HepG2 (cell line): ENCODE measurements around the gene CA9. TPM values are rescaled to one million over a fixed set of nuclear protein-coding genes. Genes with fewer than 3 reads are reported as not detected.

ENCODE experiments used
- CBFB ChIP-seq: sonication (generic); formaldehyde crosslinking; IDR thresholded peaks from 2 replicates; pipeline ENCODE4 v1.4.0; 2020; ENCODE audit warnings: missing genetic modification reagents
- KAT7 ChIP-seq: IDR thresholded peaks from 2 replicates; pipeline ENCODE4 v1.6.1; 2018; ENCODE audit warnings: borderline replicate concordance, missing compliant biosample characterization
- MLLT10 ChIP-seq: sonication (generic); formaldehyde crosslinking; IDR thresholded peaks from 2 replicates; pipeline ENCODE4 v1.4.0; 2020; ENCODE audit warnings: missing genetic modification reagents
- MTF2 ChIP-seq: sonication (generic); formaldehyde crosslinking; IDR thresholded peaks from 2 replicates; pipeline ENCODE4 v1.5.0; 2020; ENCODE audit warnings: missing genetic modification reagents, borderline replicate concordance
- NFKB2 ChIP-seq: sonication (generic); formaldehyde crosslinking; IDR thresholded peaks from 2 replicates; pipeline ENCODE4 v1.4.0; 2020; ENCODE audit warnings: missing genetic modification reagents, borderline replicate concordance
- NR1H2 ChIP-seq: sonication (generic); formaldehyde crosslinking; IDR thresholded peaks from 2 replicates; pipeline ENCODE4 v1.8.1; 2022; ENCODE audit warnings: low read depth, missing genetic modification reagents, borderline replicate concordance
- NRL ChIP-seq: sonication (generic); formaldehyde crosslinking; IDR thresholded peaks from 2 replicates; pipeline ENCODE4 v1.5.0; 2020; ENCODE audit warnings: missing genetic modification reagents, mild to moderate bottlenecking, moderate library complexity, borderline replicate concordance
- RAD21 ChIP-seq: fragments of 450-650 bp; formaldehyde crosslinking; IDR thresholded peaks from 2 replicates; pipeline ENCODE4 v1.5.0; 2020; ENCODE audit warnings: mild to moderate bottlenecking
- SNAPC2 ChIP-seq: sonication (generic); formaldehyde crosslinking; IDR thresholded peaks from 2 replicates; pipeline ENCODE4 v1.8.1; 2022; ENCODE audit warnings: mild to moderate bottlenecking, missing genetic modification reagents
- THAP11 ChIP-seq: IDR thresholded peaks from 2 replicates; pipeline ENCODE4 v1.6.1; 2016; ENCODE audit warnings: missing biosample characterization, missing genetic modification reagents
- UBTF ChIP-seq: sonication (generic); formaldehyde crosslinking; IDR thresholded peaks from 2 replicates; pipeline ENCODE4 v1.4.0; 2020; ENCODE audit warnings: mild to moderate bottlenecking, missing genetic modification reagents
- ZNF274 ChIP-seq: sonication (generic); formaldehyde crosslinking; IDR thresholded peaks from 2 replicates; pipeline ENCODE4 v1.5.1; 2020; ENCODE audit warnings: mild to moderate bottlenecking, missing genetic modification reagents
- ZNF563 ChIP-seq: sonication (generic); formaldehyde crosslinking; IDR thresholded peaks from 2 replicates; pipeline ENCODE4 v1.8.0; 2022; ENCODE audit warnings: mild to moderate bottlenecking, moderate library complexity, missing genetic modification reagents
- ZNF709 ChIP-seq: sonication (generic); formaldehyde crosslinking; IDR thresholded peaks from 2 replicates; pipeline ENCODE4 v1.5.0; 2020; ENCODE audit warnings: mild to moderate bottlenecking, missing genetic modification reagents
- ZNF790 ChIP-seq: sonication (generic); formaldehyde crosslinking; IDR thresholded peaks from 2 replicates; pipeline ENCODE4 v1.8.0; 2022; ENCODE audit warnings: missing genetic modification reagents, mild to moderate bottlenecking, borderline replicate concordance
- ZSCAN22 ChIP-seq: sonication (generic); formaldehyde crosslinking; IDR thresholded peaks from 2 replicates; pipeline ENCODE4 v1.4.0; 2020; ENCODE audit warnings: mild to moderate bottlenecking, missing genetic modification reagents
- polyA plus RNA-seq, 8 experiments: library from polyadenylated mRNA; depleted of rRNA in 3 of 8; stranded (reverse) in 7 of 8; unstranded in 1 of 8; fragments of >200 nt; fragmentation: Illumina TruSeq in 4 of 8; extraction: Trizol in 4 of 8; gene quantifications; 2 replicates each; pipeline versions ENCODE4 v1.2.1 to v1.2.3, GENCODE V29; 2011 to 2016; ENCODE audit warnings: low read depth in 4 of 8, missing spikeins in 1 of 8, mixed read lengths in 1 of 8; ENCODE audit not compliant: insufficient read depth in 1 of 8
- total RNA-seq, 5 experiments: library from RNA; depleted of rRNA; stranded (reverse); fragments of >200 nt; fragmentation: Illumina TruSeq; extraction: Trizol; gene quantifications; 2 replicates each; pipeline ENCODE4 v1.2.3, GENCODE V29; 2016; ENCODE audit warnings: low read depth in 1 of 5
- TF ChIP-seq, protein P1 (sequence below): sonication (generic); formaldehyde crosslinking; IDR thresholded peaks from 2 replicates; pipeline ENCODE4 v1.9.0; 2022; ENCODE audit warnings: missing genetic modification reagents, mild to moderate bottlenecking, borderline replicate concordance
- TF ChIP-seq, protein P2 (sequence below): sonication (generic); formaldehyde crosslinking; IDR thresholded peaks from 2 replicates; pipeline ENCODE4 v1.4.0; 2020; ENCODE audit warnings: missing genetic modification reagents
- TF ChIP-seq, protein P3 (sequence below): sonication (generic); formaldehyde crosslinking; IDR thresholded peaks from 2 replicates; pipeline ENCODE4 v1.8.1; 2023; ENCODE audit warnings: mild to moderate bottlenecking, missing genetic modification reagents
- TF ChIP-seq, protein P4 (sequence below): IDR thresholded peaks from 2 replicates; pipeline ENCODE4 v1.4.0; 2020; ENCODE audit warnings: mild to moderate bottlenecking, missing genetic modification reagents

CA9 gene
- total and polyA plus RNA-seq, 2 of the 13 experiments (the other 11 are each of a cell fraction or from before 2014, with no cell fraction given), result 0.13 to 152 TPM

GRCh38 chr9:35646533-35647265 lies 27.0 kb upstream of the CA9 start (continued):
- TF ChIP-seq, protein P1, sequence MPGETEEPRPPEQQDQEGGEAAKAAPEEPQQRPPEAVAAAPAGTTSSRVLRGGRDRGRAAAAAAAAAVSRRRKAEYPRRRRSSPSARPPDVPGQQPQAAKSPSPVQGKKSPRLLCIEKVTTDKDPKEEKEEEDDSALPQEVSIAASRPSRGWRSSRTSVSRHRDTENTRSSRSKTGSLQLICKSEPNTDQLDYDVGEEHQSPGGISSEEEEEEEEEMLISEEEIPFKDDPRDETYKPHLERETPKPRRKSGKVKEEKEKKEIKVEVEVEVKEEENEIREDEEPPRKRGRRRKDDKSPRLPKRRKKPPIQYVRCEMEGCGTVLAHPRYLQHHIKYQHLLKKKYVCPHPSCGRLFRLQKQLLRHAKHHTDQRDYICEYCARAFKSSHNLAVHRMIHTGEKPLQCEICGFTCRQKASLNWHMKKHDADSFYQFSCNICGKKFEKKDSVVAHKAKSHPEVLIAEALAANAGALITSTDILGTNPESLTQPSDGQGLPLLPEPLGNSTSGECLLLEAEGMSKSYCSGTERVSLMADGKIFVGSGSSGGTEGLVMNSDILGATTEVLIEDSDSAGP (CRISPR knock-in tag), result peak; percentile 72; the same call in 1 of the 2 replicates
- TF ChIP-seq NFKB2, result peak; percentile 28; the same call in 1 of the 2 replicates
- TF ChIP-seq KAT7 (CRISPR knock-in tag), result peak; percentile 59; the same call in 1 of the 2 replicates
- peak; percentile 99 for TF ChIP-seq THAP11
- TF ChIP-seq NR1H2, result no peak
- no peak for TF ChIP-seq ZSCAN22
- TF ChIP-seq CBFB (CRISPR knock-in tag), result peak; percentile 75; the same call in 1 of the 2 replicates
- TF ChIP-seq, protein P2, sequence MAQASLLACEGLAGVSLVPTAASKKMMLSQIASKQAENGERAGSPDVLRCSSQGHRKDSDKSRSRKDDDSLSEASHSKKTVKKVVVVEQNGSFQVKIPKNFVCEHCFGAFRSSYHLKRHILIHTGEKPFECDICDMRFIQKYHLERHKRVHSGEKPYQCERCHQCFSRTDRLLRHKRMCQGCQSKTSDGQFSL (CRISPR knock-in tag), result no peak
- TF ChIP-seq ZNF709 (CRISPR knock-in tag), result peak; percentile 70
- TF ChIP-seq, protein P3, sequence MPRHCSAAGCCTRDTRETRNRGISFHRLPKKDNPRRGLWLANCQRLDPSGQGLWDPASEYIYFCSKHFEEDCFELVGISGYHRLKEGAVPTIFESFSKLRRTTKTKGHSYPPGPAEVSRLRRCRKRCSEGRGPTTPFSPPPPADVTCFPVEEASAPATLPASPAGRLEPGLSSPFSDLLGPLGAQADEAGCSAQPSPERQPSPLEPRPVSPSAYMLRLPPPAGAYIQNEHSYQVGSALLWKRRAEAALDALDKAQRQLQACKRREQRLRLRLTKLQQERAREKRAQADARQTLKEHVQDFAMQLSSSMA (CRISPR knock-in tag), result no peak; the same call in 1 of the 2 replicates
- no peak for TF ChIP-seq MLLT10 (CRISPR knock-in tag)
- peak; percentile 93 for TF ChIP-seq RAD21
- no peak for TF ChIP-seq ZNF274 (CRISPR knock-in tag)
- peak; percentile 66; the same call in 1 of the 2 replicates for TF ChIP-seq ZNF563
- TF ChIP-seq, protein P4, sequence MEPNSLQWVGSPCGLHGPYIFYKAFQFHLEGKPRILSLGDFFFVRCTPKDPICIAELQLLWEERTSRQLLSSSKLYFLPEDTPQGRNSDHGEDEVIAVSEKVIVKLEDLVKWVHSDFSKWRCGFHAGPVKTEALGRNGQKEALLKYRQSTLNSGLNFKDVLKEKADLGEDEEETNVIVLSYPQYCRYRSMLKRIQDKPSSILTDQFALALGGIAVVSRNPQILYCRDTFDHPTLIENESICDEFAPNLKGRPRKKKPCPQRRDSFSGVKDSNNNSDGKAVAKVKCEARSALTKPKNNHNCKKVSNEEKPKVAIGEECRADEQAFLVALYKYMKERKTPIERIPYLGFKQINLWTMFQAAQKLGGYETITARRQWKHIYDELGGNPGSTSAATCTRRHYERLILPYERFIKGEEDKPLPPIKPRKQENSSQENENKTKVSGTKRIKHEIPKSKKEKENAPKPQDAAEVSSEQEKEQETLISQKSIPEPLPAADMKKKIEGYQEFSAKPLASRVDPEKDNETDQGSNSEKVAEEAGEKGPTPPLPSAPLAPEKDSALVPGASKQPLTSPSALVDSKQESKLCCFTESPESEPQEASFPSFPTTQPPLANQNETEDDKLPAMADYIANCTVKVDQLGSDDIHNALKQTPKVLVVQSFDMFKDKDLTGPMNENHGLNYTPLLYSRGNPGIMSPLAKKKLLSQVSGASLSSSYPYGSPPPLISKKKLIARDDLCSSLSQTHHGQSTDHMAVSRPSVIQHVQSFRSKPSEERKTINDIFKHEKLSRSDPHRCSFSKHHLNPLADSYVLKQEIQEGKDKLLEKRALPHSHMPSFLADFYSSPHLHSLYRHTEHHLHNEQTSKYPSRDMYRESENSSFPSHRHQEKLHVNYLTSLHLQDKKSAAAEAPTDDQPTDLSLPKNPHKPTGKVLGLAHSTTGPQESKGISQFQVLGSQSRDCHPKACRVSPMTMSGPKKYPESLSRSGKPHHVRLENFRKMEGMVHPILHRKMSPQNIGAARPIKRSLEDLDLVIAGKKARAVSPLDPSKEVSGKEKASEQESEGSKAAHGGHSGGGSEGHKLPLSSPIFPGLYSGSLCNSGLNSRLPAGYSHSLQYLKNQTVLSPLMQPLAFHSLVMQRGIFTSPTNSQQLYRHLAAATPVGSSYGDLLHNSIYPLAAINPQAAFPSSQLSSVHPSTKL (CRISPR knock-in tag), result peak; percentile 37; the same call in 1 of the 2 replicates
- TF ChIP-seq UBTF (CRISPR knock-in tag), result peak; percentile 75
- TF ChIP-seq ZNF790 (CRISPR knock-in tag), result 0 out of 2 replicates have a peak, but pooled peaks have one; percentile 62
- TF ChIP-seq SNAPC2, result peak; percentile 84; the same call in 1 of the 2 replicates
- TF ChIP-seq MTF2, result 0 out of 2 replicates have a peak, but pooled peaks have one; percentile 28
- TF ChIP-seq NRL, result 0 out of 2 replicates have a peak, but pooled peaks have one; percentile 45
